A549 treated with DMSO at 1 μM for 4 hours (cell line): ENCODE results near the gene MCRIP2. TPM values are rescaled to one million over a fixed set of nuclear protein-coding genes. Genes with fewer than 3 reads are reported as not detected.

Experiments
- total RNA-seq: library from RNA; stranded (reverse); fragments of 200-300 nt; extraction: Qiagen RNA extraction; gene quantifications from 5 replicates; pipeline ENCODE4 v1.2.3, GENCODE V29; 2022; ENCODE audit warnings: low read depth

The MCRIP2 gene, protein sequence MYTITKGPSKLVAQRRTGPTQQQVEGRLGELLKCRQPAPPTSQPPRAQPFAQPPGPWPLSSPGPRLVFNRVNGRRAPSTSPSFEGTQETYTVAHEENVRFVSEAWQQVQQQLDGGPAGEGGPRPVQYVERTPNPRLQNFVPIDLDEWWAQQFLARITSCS
- total RNA-seq: 25.3 to 44.8 TPM (median 38.3 TPM) in 5 replicates

GRCh38 chr16:641326-642188 is at the start of gene MCRIP2:
Gene MCRIP2 (plus strand): TSS chr16:641828. CDS start chr16:641992, 164 bp downstream.

GRCh38 chr16:630815-631405 is 10.7 kb upstream of the MCRIP2 start, which contains the start of gene WFIKKN1:
Gene WFIKKN1 (plus strand): TSS chr16:630985. CDS start chr16:631254, 269 bp downstream.

DNA sequence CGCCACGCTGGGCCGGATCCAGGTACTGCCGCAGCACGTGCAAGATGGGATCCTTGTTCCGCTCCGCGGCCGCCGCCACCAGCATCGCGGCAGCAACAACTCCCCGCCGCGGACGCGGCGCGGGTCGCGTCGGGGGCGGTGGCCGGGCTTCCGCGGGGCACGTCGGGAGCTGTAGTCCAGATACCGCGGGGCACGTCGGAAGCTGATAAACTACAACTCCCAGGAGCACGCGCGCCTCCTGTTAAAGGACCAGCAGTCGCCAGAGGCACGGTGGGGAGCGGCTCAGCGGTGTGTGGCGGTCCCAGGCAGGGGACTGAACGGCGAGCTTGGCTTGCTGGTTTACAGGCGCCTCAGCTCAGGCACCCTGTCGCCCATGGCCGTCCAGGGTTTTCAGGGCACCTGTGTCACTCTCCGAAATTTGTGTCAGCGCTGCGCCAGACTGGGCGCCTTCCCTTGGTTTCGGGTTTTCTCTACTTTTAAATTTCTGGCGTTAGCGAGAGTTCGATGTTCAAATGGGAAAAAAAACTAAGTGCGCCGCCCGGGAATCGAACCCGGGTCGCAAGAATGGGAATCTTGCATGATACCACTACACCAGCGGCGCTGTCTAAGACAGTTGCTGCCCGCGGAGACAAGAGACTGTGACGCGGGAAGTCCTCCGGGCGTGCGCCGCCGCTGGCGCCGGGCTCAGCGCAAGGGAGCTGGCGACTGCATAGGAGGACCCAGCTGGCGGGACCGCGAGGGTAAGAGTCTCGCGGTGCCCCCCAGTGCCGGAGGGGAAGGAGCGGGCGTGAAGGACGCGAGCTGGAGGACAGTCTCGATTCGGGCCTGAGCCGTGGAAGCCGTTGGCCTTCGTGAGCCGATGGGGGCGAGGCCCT is 5.2 kb upstream of the MCRIP2 start, which contains the start of gene METTL26:
Gene METTL26, minus strand, starts transcription at position 100 of the 875 bp plus-strand sequence. Its CDS starts 15 bp downstream, at position 85.

GRCh38 chr16:648781-649589 is 7.4 kb downstream of the MCRIP2 start, which contains the start of gene WDR90:
Gene WDR90 (plus strand): TSS chr16:649365. CDS start chr16:649417, 52 bp downstream.

GRCh38 chr16:667780-668518 is 26.3 kb downstream of the MCRIP2 start, which contains the start of gene RHOT2:
Gene RHOT2 (plus strand): TSS chr16:668132. CDS start chr16:668200, 68 bp downstream.

GRCh38 chr16:674968-675883 is 33.6 kb downstream of the MCRIP2 start, which contains the start of gene RHBDL1:
Gene RHBDL1 (plus strand): TSS chr16:675671. CDS start chr16:675791, 120 bp downstream.

DNA sequence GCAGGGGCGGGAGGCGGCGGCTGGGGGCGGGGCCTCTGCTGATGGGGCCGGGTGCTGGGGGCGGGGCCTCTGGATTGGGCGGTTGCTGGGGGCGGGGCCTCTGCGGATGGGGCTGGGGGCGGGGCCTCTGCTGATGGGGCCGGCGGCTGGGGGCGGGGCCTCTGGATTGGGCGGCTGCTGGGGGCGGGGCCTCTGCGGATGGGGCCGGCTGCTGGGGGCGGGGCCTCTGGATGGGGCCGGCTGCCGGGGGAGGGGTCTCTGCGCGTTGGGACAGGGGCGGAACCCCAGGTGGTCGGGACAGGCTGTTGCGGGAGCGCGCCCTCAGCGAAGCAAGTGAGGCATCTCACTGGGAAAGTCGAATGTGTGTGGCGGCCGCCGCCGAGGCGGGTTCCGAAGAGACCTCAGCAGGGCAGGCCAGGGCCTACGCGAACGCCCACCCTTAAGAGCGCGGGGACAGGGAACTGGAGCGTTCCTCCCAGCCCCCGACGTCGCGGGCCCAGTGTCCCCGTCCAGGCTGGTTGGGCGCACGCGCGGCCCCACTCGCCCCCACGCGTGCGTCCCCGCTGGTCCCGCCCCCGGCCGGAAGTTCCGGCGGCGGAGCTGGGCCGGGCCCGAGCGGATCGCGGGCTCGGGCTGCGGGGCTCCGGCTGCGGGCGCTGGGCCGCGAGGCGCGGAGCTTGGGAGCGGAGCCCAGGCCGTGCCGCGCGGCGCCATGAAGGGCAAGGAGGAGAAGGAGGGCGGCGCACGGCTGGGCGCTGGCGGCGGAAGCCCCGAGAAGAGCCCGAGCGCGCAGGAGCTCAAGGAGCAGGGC is 38.4 kb downstream of the MCRIP2 start, which contains the start of gene STUB1:
Gene STUB1, plus strand, starts transcription at position 597 of the 811 bp plus-strand sequence. Its CDS starts 116 bp downstream, at position 713.

DNA sequence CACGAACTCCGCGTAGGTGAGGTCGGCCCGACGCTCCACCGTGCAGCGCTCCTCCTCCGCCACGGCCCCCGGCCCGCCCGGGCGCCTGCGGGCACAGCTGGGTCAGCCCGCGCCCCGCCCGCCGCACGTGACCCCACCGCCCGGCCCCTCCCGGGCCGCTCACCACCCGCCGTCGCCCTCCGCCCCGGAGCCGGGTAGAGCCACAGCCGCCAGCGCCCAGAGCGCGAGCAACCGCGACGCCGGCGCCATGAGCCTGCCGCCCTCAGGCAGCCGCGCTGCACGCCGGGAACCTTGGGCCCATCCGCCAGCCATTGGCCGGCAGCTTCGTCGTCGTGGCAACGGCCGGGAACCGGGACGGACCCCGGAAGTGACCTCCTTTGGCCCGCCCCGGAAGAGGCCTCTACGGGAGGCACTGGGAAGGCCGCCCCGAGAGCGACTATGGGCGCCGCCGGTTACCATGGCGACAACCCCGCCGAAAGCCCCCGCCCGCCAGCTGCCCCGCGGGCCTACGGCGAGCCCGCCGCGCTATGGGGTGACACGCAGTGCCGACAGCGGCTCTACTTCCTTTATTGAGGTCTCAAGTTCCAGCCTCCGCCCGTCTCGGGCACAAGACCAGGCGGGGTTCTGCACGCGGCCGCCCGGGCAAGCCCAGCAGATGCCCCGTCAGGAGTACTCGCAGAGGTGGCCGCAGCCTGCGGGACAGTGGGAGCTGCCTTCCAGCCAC is 42.6 kb downstream of the MCRIP2 start, which contains the start of gene JMJD8:
Gene JMJD8, minus strand, starts transcription at position 264 of the 724 bp plus-strand sequence. Its CDS starts 15 bp downstream, at position 249.

Other genes starting within 250 kb of the MCRIP2 start
- gene NME4, start 244.6 kb upstream of the MCRIP2 start, total RNA-seq: 293 to 451 TPM (median 381 TPM) in 5 replicates
- gene DECR2, start 239.9 kb upstream of the MCRIP2 start, total RNA-seq: 23.0 to 28.9 TPM (median 24.7 TPM) in 5 replicates
- gene RAB11FIP3, start 216.2 kb upstream of the MCRIP2 start, total RNA-seq: 20.0 to 23.1 TPM (median 21.7 TPM) in 5 replicates
- gene CAPN15, start 114.1 kb upstream of the MCRIP2 start, total RNA-seq: 53.0 to 84.9 TPM (median 71.0 TPM) in 5 replicates
- 0.05 to 0.17 TPM (median 0.09 TPM) in 5 replicates for gene PRR35, start 81.4 kb upstream of the MCRIP2 start, total RNA-seq
- gene NHLRC4, start 74.8 kb upstream of the MCRIP2 start, total RNA-seq: 0.15 to 0.30 TPM (median 0.21 TPM) in 5 replicates
- gene PIGQ, start 71.9 kb upstream of the MCRIP2 start, total RNA-seq: 30.3 to 41.5 TPM (median 38.5 TPM) in 5 replicates
- gene RAB40C, start 51.8 kb upstream of the MCRIP2 start, total RNA-seq: 12.6 to 20.4 TPM (median 17.2 TPM) in 5 replicates
- 0.13 to 0.23 TPM (median 0.16 TPM) in 5 replicates for gene WFIKKN1, start 10.8 kb upstream of the MCRIP2 start, total RNA-seq
- gene METTL26, start 5.5 kb upstream of the MCRIP2 start, total RNA-seq: 85.8 to 135 TPM (median 124 TPM) in 5 replicates
- gene WDR90, start 7.5 kb downstream of the MCRIP2 start, total RNA-seq: 17.8 to 36.9 TPM (median 28.9 TPM) in 5 replicates
- 64.2 to 95.4 TPM (median 87.5 TPM) in 5 replicates for gene RHOT2, start 26.3 kb downstream of the MCRIP2 start, total RNA-seq
- gene RHBDL1, start 33.8 kb downstream of the MCRIP2 start, total RNA-seq: 0.75 to 1.6 TPM (median 1.4 TPM) in 5 replicates
- 91.8 to 121 TPM (median 114 TPM) in 5 replicates for gene STUB1, start 38.6 kb downstream of the MCRIP2 start, total RNA-seq
- 67.9 to 83.7 TPM (median 77.0 TPM) in 5 replicates for gene JMJD8, start 42.5 kb downstream of the MCRIP2 start, total RNA-seq
- 4.7 to 6.4 TPM (median 6.0 TPM) in 5 replicates for gene WDR24, start 48.6 kb downstream of the MCRIP2 start, total RNA-seq
- gene FBXL16, start 64.0 kb downstream of the MCRIP2 start, total RNA-seq: 1.5 to 2.9 TPM (median 2.5 TPM) in 5 replicates
- gene METRN, start 73.3 kb downstream of the MCRIP2 start, total RNA-seq: 79.7 to 194 TPM (median 166 TPM) in 5 replicates
- 26.6 to 61.4 TPM (median 50.6 TPM) in 5 replicates for gene ANTKMT, start 79.3 kb downstream of the MCRIP2 start, total RNA-seq
- 3.6 to 6.4 TPM (median 5.5 TPM) in 5 replicates for gene CCDC78, start 84.6 kb downstream of the MCRIP2 start, total RNA-seq
- 15.6 to 20.5 TPM (median 17.4 TPM) in 5 replicates for gene HAGHL, start 85.3 kb downstream of the MCRIP2 start, total RNA-seq
- 18.9 to 25.8 TPM (median 23.7 TPM) in 5 replicates for gene CIAO3, start 99.2 kb downstream of the MCRIP2 start, total RNA-seq
- 2.1 to 2.5 TPM (median 2.2 TPM) in 5 replicates for gene MSLN, start 118.9 kb downstream of the MCRIP2 start, total RNA-seq
- 34.1 to 56.4 TPM (median 47.4 TPM) in 5 replicates for gene RPUSD1, start 146.6 kb downstream of the MCRIP2 start, total RNA-seq
- 13.3 to 26.7 TPM (median 24.8 TPM) in 5 replicates for gene CHTF18, start 146.8 kb downstream of the MCRIP2 start, total RNA-seq
- not detected in 5 replicates for gene GNG13, start 158.9 kb downstream of the MCRIP2 start, total RNA-seq